Sigmoid colon (tissue), 4 donors: ENCODE data around the gene ST7L.

ENCODE experiments used
- EP300 ChIP-seq, 4 donors: sonication (generic); formaldehyde crosslinking; IDR thresholded peaks; one replicate each; pipeline ENCODE4 v1.6.1; 2017; ENCODE audit warnings: antibody characterized with exemption in 4 of 4
- POLR2A ChIP-seq, 2 donors: fragments of 450-650 bp; IDR thresholded peaks; one replicate each; pipeline ENCODE4 v1.6.1; 2016; ENCODE audit warnings: antibody characterized with exemption in 2 of 2, mild to moderate bottlenecking in 2 of 2, moderate library complexity in 2 of 2
- POLR2AphosphoS5 ChIP-seq, 4 donors: sonication (generic); formaldehyde crosslinking; IDR thresholded peaks; one replicate each; pipeline ENCODE4 v1.6.1; 2017; ENCODE audit warnings: antibody characterized with exemption in 4 of 4
- TF ChIP-seq, protein P1 (sequence below), 4 experiments: fragments of 450-650 bp in 3 of 4; fragments of 200-600 bp in 1 of 4; IDR thresholded peaks; one replicate each; pipeline ENCODE4 v1.5.1; 2016 to 2019; ENCODE audit warnings: antibody characterized with exemption in 4 of 4, mild to moderate bottlenecking in 3 of 4, moderate library complexity in 2 of 4

DNA sequence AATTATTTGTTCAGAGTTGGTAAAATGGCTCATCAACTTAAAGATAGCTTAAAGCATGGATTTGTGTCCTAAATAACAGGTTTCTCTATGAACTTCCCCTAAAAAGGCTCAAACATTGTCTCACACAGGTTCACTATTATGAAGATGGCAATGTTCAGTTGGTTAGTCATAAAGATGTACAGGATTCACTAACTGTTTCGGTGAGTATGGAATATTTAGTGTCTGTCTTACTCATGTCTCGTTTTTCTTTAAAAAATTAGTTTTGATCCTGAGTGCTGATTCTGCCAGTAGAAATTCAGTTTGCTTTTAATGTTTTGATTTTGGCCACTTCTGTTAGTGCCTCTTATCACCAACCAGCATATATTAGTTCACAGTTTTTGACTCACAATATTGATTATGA lies 48.0 kb upstream of the ST7L start:
- TF ChIP-seq, protein P1, sequence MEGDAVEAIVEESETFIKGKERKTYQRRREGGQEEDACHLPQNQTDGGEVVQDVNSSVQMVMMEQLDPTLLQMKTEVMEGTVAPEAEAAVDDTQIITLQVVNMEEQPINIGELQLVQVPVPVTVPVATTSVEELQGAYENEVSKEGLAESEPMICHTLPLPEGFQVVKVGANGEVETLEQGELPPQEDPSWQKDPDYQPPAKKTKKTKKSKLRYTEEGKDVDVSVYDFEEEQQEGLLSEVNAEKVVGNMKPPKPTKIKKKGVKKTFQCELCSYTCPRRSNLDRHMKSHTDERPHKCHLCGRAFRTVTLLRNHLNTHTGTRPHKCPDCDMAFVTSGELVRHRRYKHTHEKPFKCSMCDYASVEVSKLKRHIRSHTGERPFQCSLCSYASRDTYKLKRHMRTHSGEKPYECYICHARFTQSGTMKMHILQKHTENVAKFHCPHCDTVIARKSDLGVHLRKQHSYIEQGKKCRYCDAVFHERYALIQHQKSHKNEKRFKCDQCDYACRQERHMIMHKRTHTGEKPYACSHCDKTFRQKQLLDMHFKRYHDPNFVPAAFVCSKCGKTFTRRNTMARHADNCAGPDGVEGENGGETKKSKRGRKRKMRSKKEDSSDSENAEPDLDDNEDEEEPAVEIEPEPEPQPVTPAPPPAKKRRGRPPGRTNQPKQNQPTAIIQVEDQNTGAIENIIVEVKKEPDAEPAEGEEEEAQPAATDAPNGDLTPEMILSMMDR (IDR thresholded peaks at IDR 0.05), result no peak
- no peak for TF ChIP-seq EP300 (IDR thresholded peaks at IDR 0.05)
- no peak for TF ChIP-seq POLR2AphosphoS5 (IDR thresholded peaks at IDR 0.05)
- TF ChIP-seq POLR2A (IDR thresholded peaks at IDR 0.05), result no peak
